Activated CD8-positive, alpha-beta memory T cell treated with anti-CD3 and anti-CD28 coated beads, Interleukin-2, amount 10 ng/mL, durations not matched to agents 7 days and 5 days (primary cell): ENCODE results near the gene SLC39A5. TPM values are rescaled to one million over a fixed set of nuclear protein-coding genes. Genes with fewer than 3 reads are reported as not detected.

Source experiments
- ATAC-seq: fragments of 150-1000 bp; cut with Tn5 transposase; one replicate; pipeline ENCODE4 v1.10.0; 2021; ENCODE audit warnings: moderate library complexity
- CTCF ChIA-PET: fragments of 350-600 bp; sonication (Branson Sonifier 250); formaldehyde crosslinking; loops from one replicate; lab custom pipeline; 2021; ENCODE audit warnings: antibody characterized with exemption; lab: Charles Lee
- DNase-seq: peaks from one replicate; pipeline ENCODE4 v3.0.0-alpha.2; 2020
- H3K27ac Mint-ChIP-seq: one replicate; pipeline ENCODE4 v1.8.0; 2021; ENCODE audit warnings: mild to moderate bottlenecking, mixed read lengths
- H3K27me3 Mint-ChIP-seq: one replicate; pipeline ENCODE4 v1.8.0; 2021; ENCODE audit warnings: mixed read lengths
- H3K36me3 Mint-ChIP-seq: one replicate; pipeline ENCODE4 v1.8.0; 2021; ENCODE audit warnings: mild to moderate bottlenecking, mixed read lengths
- H3K4me1 Mint-ChIP-seq: one replicate; pipeline ENCODE4 v1.8.0; 2021; ENCODE audit warnings: mixed read lengths
- H3K4me3 Mint-ChIP-seq: one replicate; pipeline ENCODE4 v1.8.0; 2021; ENCODE audit warnings: mild to moderate bottlenecking, moderate library complexity, mixed read lengths
- H3K9me3 Mint-ChIP-seq: one replicate; pipeline ENCODE4 v1.8.0; 2022; ENCODE audit warnings: low read depth, mixed read lengths
- total RNA-seq, 2 experiments: library from RNA; stranded (reverse); gene quantifications; one replicate each; pipeline ENCODE4 v1.2.3, GENCODE V29; 2021

The SLC39A5 gene
- total RNA-seq, 2 experiments from 2014 or later: 0.87 to 0.96 TPM

DNA sequence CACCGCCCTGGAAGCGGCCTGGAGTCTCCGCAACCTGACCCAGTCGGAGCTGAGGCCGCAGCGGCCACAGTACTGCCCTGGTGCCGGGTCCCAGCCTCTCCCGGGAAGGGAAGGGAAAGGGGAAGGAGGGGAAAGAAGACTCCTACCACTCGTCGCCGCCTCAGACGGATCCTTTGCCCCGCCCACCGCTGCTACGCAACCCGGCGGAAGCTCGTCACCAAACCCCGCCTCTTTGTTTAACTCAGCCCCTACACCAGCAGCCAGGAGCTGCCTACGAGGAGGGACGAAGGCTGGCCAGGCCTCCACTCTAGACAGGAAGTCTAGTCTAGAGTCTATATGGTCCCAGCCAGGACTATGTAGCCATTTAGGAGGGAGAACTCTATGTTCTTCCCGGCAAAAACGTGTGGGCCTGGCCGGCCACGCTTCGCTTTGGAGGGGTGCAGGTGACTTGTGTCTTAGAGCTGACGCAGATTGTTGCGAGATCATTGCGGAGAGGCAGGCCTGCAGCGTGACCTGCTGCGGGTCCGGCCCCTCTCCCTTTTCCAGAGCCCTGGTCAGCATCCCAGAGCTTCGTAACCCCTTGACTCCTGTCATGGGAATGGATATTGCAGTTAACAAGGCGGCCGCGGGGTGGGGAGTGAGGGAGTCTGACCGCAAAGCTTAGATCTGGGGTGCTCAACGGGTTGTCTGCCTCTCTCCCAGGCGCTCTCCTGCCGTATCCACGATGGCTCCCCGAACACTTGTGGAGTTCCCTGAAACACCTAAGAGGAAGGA is 7.9 kb upstream of the SLC39A5 start, which contains the start of gene RNF41:
TSS of gene RNF41 (minus strand) at position 166 of the 774 bp plus-strand sequence. CDS start 7,875 bp downstream, outside the sequence.
- ATAC-seq (peak; percentile 86), DNase-seq (peak; percentile 95)
- H3K4me3 Mint-ChIP-seq: peak within 1 kb of the TSS; percentile 97
- peak within 1 kb of the TSS; percentile 93 for H3K27ac Mint-ChIP-seq
- CTCF ChIA-PET: interaction anchor here (0.6 to 4.2 kb wide), 34 partner anchors 9 to 503 kb away, joined by 3 to 57 read pairs (median 4); partner anchors contain the start of genes ANKRD52, CNPY2, COQ10A and CS
- H3K36me3 Mint-ChIP-seq: peaks cover 4% of the 10 kb centered on the region
- H3K27me3 Mint-ChIP-seq: no peaks in the 10 kb centered on the region
- peaks cover 42% of the 10 kb centered on the region for H3K4me1 Mint-ChIP-seq
- H3K9me3 Mint-ChIP-seq: no peaks in the 10 kb centered on the region

DNA sequence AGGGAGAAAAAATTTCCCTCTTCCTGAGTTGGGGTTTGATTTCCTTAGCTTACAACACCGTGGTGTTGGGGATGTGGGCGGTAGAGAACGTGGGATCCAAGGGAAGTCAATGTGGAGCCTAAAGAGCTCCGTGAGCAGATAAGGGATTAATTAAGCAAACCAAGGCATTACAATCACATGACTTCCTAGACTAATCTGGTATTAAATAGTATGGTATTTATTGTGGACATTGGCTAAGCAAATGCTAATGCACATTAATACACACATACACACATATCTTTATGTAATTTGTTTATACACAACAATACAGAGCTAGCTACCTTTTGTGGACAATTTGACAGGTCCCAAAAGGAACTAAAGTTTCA is 7.3 kb upstream of the SLC39A5 start:
- Mint-ChIP-seq H3K27me3 (no peaks in the 10 kb centered on the region), H3K9me3 (no peaks in the 10 kb centered on the region), H3K27ac (peak overlapping the region; percentile 93), H3K4me1 (peaks cover 42% of the 10 kb centered on the region), H3K36me3 (peaks cover 7% of the 10 kb centered on the region), H3K4me3 (peak overlapping the region; percentile 97)
- ATAC-seq (no peak), DNase-seq (no peak)
- CTCF ChIA-PET: interaction anchor here (0.7 to 4.2 kb wide), 26 partner anchors 9 to 503 kb away, joined by 3 to 57 read pairs (median 5); partner anchors contain the start of genes ANKRD52, COQ10A, DNAJC14 and ESYT1

DNA sequence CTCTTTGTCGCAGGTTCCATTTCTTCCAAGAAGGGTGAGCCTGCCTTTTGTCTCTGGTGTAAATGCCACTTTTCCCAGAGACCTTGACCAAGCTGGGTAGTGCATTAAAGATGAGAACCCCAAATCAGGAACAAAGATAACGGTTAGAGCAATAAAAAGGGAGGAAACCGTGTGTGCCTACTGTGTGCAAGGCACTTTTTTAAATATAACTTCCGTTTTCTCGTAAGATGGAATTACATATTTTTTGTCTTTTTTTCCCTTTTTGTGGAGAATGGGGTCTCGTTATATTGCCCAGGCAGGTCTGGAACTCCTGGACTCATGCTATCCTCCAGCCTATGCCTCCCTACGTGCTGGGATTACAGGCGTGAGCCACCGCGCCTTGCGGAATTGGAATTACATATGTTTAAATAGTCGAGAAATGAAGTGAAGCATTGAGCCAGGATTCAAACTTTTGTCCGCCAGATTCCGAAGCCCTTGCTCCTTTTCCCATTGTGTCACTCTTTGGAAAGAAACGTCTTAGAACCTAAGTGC is 6.2 kb upstream of the SLC39A5 start:
- Mint-ChIP-seq H3K27ac (peak overlapping the region; percentile 75), H3K27me3 (no peaks in the 10 kb centered on the region), H3K9me3 (no peaks in the 10 kb centered on the region), H3K4me1 (peaks cover 42% of the 10 kb centered on the region), H3K36me3 (peaks cover 7% of the 10 kb centered on the region), H3K4me3 (peak overlapping the region; percentile 97)
- DNase-seq (no peak), ATAC-seq (no peak)
- CTCF ChIA-PET: interaction anchor here (1.0 to 4.2 kb wide), 6 partner anchors 9 to 241 kb away, joined by 3 to 57 read pairs (median 19); partner anchors contain the start of genes ESYT1, SMARCC2 and ZC3H10

DNA sequence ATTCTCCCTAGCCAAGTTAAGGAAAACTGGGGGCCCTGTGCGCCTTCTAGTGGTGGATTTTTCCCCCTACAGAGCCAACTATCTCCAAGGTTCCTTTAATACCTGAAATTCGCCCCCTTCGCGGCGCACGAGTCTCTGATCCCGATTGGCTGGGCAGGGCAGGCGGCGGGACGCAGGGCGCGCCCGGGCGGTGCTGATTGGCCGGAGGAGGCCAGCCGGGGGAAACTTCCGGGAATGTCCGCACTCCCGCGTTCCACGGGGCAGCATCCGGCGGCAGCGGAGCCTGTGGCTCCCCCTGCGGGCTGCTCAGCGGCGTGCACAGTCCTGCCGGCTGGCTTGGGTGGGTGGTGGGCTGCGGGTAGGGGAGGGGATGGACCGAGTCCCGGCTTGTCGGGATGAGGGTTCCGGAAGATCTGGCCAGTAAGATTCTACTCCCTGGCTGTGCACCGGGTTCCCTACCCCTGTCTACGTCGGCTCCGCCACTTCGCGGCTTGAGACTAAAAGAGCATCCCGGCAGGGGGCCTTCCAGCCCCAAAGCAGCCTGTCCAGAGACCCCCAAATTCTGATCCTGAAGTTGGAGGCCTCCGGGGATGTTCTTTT is 5.6 kb upstream of the SLC39A5 start, which contains the start of gene NABP2:
TSS of gene NABP2 (plus strand) at position 241 of the 600 bp plus-strand sequence. CDS start 515 bp downstream, outside the sequence.
- Mint-ChIP-seq H3K9me3 (no peaks in the 10 kb centered on the region), H3K4me3 (peak within 1 kb of the TSS; percentile 97), H3K36me3 (peaks cover 7% of the 10 kb centered on the region), H3K27me3 (no peaks in the 10 kb centered on the region), H3K27ac (peak within 1 kb of the TSS; percentile 75), H3K4me1 (peaks cover 42% of the 10 kb centered on the region)
- DNase-seq: peak; percentile 97
- peak; percentile 85 for ATAC-seq
- CTCF ChIA-PET: interaction anchor here (1.0 to 4.2 kb wide), 2 partner anchors 9 to 34 kb away, joined by 3 to 57 read pairs; partner anchors contain the start of gene SMARCC2

DNA sequence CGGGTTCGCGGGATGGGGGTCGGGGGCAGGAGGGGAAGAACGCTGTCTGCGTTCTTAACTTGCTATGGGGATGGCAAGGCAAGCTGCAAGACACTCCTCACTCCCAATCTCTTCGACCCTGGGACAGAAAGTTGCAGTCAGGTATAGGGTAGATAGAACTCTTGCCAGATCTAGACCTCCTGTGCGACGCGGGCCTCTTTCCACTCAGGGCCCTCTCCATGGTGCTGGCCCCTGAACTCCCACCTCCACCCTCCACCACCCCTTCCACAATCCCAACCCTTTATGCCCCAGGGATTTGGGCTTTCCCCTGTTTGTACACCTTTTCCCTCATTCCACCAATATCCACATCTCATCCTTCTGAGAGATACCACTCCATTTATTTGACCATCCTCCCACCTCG is 4.9 kb upstream of the SLC39A5 start:
- Mint-ChIP-seq H3K36me3 (peaks cover 7% of the 10 kb centered on the region), H3K4me1 (peaks cover 42% of the 10 kb centered on the region), H3K4me3 (peak overlapping the region; percentile 97), H3K9me3 (no peaks in the 10 kb centered on the region), H3K27me3 (no peaks in the 10 kb centered on the region), H3K27ac (peak overlapping the region; percentile 75)
- DNase-seq: no peak
- CTCF ChIA-PET: interaction anchor here (1.2 to 3.4 kb wide), 2 partner anchors 35 to 107 kb away, joined by 3 to 11 read pairs; partner anchors contain the start of genes SMARCC2 and ZC3H10
- ATAC-seq: no peak

DNA sequence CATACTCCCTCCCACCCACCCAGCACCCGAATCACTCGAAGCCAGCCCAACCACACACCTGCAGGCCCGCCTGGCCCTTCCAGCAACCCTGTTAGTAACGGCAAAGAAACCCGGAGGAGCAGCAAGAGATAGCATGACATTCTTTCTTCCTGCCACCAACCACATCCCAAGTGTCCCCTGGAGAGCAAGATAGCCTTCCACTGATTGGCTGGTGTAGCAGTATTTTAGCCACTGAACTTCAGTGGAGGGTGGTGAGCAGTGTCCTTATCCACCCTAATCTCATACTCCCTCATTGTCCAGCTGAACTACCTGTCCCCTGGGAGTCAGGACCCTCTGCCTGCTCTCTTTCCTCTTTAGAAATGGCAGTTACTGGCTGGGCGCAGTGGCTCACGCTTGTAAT is 769 bp upstream of the SLC39A5 start:
- CTCF ChIA-PET: no interaction called here
- Mint-ChIP-seq H3K4me1 (peaks cover 16% of the 10 kb centered on the region), H3K36me3 (peaks cover 7% of the 10 kb centered on the region), H3K27me3 (no peaks in the 10 kb centered on the region), H3K9me3 (no peaks in the 10 kb centered on the region), H3K4me3 (no peak overlapping the region), H3K27ac (no peak overlapping the region)
- ATAC-seq: no peak
- no peak for DNase-seq

DNA sequence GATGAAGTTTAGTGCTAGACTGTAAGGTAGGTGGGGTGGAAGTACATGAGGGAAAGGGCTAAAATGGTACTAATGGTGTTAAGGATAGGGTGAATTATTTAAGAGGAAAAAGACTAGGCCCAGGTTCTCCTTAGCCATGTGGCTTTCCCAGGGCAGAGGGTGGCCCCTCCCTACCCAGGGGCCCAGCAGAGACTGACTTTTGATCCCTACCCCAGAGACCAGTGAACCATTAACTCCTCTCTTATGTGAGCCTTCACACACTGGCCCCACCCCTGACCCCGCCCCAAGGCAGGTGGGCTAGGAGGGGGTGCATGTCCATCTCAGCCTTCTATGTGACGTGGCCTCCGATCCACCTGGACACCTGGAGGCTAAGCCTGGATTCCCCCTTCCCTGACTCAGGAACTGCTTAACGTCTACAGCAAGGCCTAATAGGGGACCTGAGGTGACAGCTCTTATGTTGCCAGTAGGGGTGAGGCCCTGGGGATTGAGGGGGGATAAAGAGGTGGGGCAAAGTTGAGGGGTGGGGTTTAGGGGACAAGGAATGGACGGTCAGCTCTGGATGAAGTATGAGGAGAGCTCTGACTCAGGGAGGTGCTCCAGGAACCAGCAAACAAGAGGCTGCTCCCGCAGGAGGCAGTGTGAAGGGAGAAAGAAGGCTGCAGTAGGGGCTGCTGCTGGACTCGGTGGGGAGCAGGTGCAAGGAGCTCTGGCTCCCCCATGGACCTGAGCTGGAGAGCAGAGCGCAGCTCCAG is 757 bp downstream of the SLC39A5 start:
- CTCF ChIA-PET: interaction anchor here (1.7 kb wide), 1 partner anchor 9 kb away, joined by 5 read pairs; the partner anchor contains the start of gene RNF41

DNA sequence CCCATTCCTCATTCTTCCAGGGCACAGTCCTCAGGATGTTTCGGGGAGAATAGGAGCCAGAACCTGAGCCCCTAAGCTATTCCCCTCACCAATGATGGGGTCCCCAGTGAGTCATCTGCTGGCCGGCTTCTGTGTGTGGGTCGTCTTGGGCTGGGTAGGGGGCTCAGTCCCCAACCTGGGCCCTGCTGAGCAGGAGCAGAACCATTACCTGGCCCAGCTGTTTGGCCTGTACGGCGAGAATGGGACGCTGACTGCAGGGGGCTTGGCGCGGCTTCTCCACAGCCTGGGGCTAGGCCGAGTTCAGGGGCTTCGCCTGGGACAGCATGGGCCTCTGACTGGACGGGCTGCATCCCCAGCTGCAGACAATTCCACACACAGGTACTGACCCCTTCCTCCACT is 1.3 kb downstream of the SLC39A5 start:
- DNase-seq: no peak
- H3K4me1 Mint-ChIP-seq: peaks cover 2% of the 10 kb centered on the region
- peaks cover 4% of the 10 kb centered on the region for H3K36me3 Mint-ChIP-seq
- no peaks in the 10 kb centered on the region for H3K9me3 Mint-ChIP-seq
- no peak overlapping the region for H3K27ac Mint-ChIP-seq
- H3K27me3 Mint-ChIP-seq: no peaks in the 10 kb centered on the region
- ATAC-seq: no peak
- H3K4me3 Mint-ChIP-seq: no peak overlapping the region
- CTCF ChIA-PET: interaction anchor here (1.7 kb wide), 1 partner anchor 9 kb away, joined by 5 read pairs; the partner anchor contains the start of gene RNF41

More for the DNA sequence above, 757 bp downstream of the SLC39A5 start:
- no peaks in the 10 kb centered on the region for H3K9me3 Mint-ChIP-seq
- peaks cover 7% of the 10 kb centered on the region for H3K36me3 Mint-ChIP-seq
- peaks cover 6% of the 10 kb centered on the region for H3K4me1 Mint-ChIP-seq
- ATAC-seq (no peak), DNase-seq (no peak)
- H3K27me3 Mint-ChIP-seq: no peaks in the 10 kb centered on the region
- H3K27ac Mint-ChIP-seq: no peak overlapping the region
- H3K4me3 Mint-ChIP-seq: no peak overlapping the region

DNA sequence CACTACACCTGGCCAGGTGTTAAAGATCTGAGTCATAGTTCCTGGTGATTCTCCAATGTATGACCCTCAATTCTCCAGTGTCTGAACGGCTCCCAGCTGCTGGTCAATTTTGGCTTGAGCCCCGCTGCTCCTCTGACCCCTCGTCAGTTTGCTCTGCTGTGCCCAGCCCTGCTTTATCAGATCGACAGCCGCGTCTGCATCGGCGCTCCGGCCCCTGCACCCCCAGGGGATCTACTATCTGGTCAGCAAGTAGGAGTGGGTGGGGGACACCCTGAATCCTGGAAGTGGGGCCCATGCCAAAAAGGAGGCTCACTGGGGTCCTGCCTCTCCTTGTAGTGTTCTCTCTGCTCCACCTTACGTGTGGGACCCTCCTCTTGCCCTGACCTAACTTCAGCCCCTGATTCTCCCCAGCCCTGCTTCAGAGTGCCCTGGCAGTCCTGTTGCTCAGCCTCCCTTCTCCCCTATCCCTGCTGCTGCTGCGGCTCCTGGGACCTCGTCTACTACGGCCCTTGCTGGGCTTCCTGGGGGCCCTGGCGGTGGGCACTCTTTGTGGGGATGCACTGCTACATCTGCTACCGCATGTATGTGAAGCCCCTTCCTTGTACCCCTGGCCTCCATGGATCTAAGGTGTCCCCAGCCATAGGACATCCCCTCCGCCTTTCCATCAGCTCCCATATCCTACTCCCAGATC is 5.0 kb downstream of the SLC39A5 start:
- no peaks in the 10 kb centered on the region for H3K9me3 Mint-ChIP-seq
- DNase-seq (no peak), ATAC-seq (no peak)
- no peaks in the 10 kb centered on the region for H3K27me3 Mint-ChIP-seq
- no peaks in the 10 kb centered on the region for H3K36me3 Mint-ChIP-seq
- CTCF ChIA-PET: no interaction called here
- no peak overlapping the region for H3K4me3 Mint-ChIP-seq
- no peak overlapping the region for H3K27ac Mint-ChIP-seq
- H3K4me1 Mint-ChIP-seq: no peaks in the 10 kb centered on the region

DNA sequence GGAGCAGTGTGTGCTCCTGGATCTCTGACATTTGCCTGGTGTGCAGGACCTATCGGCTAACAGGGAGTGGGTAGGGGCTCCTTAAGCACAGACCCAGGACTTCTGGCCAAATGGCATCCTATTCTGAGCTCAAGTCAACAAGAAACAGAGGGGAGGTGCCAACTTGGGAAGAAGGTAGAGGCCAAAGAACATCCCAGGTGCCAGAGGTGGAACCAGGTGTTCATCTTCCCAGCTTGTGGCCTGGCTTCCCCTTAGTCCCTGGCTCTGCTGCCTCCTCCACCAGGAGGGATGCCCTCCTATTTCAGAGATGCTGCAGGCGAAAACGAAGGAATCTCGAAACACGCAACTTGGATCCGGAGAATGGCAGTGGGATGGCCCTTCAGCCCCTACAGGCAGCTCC is 6.2 kb downstream of the SLC39A5 start:
- DNase-seq (no peak), ATAC-seq (no peak)
- CTCF ChIA-PET: interaction anchor here (0.7 to 1.6 kb wide), 3 partner anchors 10 to 228 kb away, joined by 4 to 5 read pairs (median 4); partner anchors contain the start of gene RNF41
- no peaks in the 10 kb centered on the region for H3K36me3 Mint-ChIP-seq
- H3K9me3 Mint-ChIP-seq: no peaks in the 10 kb centered on the region
- no peak overlapping the region for H3K27ac Mint-ChIP-seq
- H3K4me3 Mint-ChIP-seq: no peak overlapping the region
- H3K4me1 Mint-ChIP-seq: no peaks in the 10 kb centered on the region
- no peaks in the 10 kb centered on the region for H3K27me3 Mint-ChIP-seq

DNA sequence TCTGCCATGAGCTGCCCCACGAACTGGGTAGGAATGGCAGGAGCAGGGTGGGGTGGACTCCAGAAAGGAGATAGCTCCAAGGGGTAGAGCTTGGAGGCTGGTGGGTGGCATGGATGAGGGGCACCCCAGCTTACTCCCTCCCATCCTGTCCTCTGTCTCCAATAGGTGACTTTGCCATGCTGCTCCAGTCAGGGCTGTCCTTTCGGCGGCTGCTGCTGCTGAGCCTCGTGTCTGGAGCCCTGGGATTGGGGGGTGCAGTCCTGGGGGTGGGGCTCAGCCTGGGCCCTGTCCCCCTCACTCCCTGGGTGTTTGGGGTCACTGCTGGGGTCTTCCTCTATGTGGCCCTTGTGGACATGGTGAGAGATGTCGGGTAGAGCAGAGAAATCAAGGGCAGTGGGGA is 7.1 kb downstream of the SLC39A5 start:
- no peak for ATAC-seq
- DNase-seq: no peak
- CTCF ChIA-PET: interaction anchor here (0.7 to 1.6 kb wide), 3 partner anchors 11 to 227 kb away, joined by 4 to 5 read pairs (median 4); partner anchors contain the start of gene RNF41
- peaks cover 2% of the 10 kb centered on the region for H3K36me3 Mint-ChIP-seq
- no peaks in the 10 kb centered on the region for H3K9me3 Mint-ChIP-seq
- no peak overlapping the region for H3K27ac Mint-ChIP-seq
- H3K27me3 Mint-ChIP-seq: no peaks in the 10 kb centered on the region
- H3K4me1 Mint-ChIP-seq: no peaks in the 10 kb centered on the region
- no peak overlapping the region for H3K4me3 Mint-ChIP-seq

DNA sequence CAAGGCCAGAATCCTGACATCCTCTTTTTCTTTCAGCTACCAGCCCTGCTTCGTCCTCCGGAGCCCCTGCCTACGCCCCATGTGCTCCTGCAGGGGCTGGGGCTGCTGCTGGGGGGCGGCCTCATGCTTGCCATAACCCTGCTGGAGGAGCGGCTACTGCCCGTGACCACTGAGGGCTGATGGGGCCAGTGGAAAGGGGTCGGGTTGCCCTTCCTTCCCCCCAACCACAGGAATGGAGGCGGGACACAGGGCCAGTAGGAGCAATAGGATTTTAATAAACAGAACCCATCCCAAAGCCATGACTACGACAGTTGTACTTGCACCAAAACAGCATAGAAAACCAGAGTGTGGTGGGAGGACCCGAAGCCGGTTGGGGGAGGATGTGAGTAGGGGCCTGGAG is 7.7 kb downstream of the SLC39A5 start:
- Mint-ChIP-seq H3K4me1 (no peaks in the 10 kb centered on the region), H3K27ac (no peak overlapping the region), H3K27me3 (no peaks in the 10 kb centered on the region), H3K9me3 (no peaks in the 10 kb centered on the region), H3K36me3 (peaks cover 2% of the 10 kb centered on the region), H3K4me3 (no peak overlapping the region)
- DNase-seq: no peak
- CTCF ChIA-PET: interaction anchor here (1.4 kb wide), 1 partner anchor 15 kb away, joined by 4 read pairs; the partner anchor contains the start of gene RNF41
- no peak for ATAC-seq
